Stimulated activated CD4-positive, alpha-beta T cell treated with anti-CD3 and anti-CD28 coated beads, TNF-alpha, amount 100 ng/mL, for 1 hour (primary cell): ENCODE measurements around the gene PPFIBP2.

Source experiments
- DNase-seq, 3 donors: peaks; one replicate each; pipeline ENCODE4 v3.0.0-alpha.2; 2020; ENCODE audit warnings: low read depth in 3 of 3, low spot score in 1 of 3

PPFIBP2 gene

DNA sequence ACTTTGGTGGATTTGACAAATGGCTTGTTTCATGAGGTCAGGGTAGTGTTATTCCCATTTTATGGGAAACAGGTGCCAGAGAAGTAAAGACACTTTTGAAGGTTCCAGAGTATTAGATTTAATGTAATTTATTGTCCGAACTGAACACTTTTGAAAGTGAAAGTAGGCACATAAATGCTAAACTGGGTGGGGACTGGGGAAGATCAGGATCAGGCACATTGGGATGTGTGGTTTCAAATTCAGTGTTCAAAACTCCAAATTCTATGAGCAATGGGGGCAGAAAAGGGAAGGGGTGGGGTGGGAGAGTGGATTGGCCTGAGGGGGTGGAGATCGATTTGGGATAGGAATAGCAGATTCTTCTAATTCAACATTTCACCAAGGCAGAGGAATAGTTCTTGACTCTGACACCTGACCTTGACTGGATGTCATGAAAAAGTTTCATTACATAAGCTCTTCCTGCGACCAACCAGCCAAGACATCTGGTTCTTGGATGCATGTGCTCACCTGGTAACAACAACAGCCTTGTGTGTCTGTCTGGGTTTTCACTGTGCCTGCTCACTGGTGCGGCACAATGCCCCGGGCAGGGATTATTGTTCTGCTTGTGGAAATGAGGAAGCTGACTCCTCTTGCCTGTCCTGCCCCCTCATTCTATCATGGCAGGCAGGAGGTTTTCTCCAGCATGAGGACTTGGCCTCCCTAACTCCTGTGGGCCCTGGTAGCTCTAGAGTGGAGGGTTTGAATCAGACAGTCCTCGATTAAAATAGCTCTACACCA is 10.8 kb downstream of the PPFIBP2 start:
- no peak for DNase-seq

GRCh38 chr11:7525424-7525823 is 11.6 kb downstream of the PPFIBP2 start:
- DNase-seq: no peak

DNA sequence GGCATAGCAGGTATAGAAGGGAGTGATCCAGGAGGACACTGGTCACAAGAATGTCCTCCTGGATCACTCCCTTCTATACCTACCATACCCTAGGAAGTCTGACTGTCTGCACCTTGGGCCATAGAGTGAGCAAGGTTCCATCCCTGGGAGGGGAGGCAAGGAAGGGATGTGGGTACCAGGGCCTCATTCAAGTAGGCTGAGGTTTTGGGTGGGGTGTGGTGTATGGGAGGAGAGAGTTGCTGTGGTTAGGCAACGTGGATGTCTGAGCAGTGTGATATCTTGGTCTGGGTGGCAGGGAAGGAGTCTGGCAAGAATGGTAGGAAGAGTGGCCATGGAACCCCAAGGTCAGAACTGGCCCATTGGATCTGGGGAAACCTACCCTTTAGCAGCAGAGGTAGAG is 13.2 kb downstream of the PPFIBP2 start:
- DNase-seq: no peak

- DNase-seq: no peak
Observed at GRCh38 chr11:7528514-7529049, 14.8 kb downstream of the PPFIBP2 start.

DNA sequence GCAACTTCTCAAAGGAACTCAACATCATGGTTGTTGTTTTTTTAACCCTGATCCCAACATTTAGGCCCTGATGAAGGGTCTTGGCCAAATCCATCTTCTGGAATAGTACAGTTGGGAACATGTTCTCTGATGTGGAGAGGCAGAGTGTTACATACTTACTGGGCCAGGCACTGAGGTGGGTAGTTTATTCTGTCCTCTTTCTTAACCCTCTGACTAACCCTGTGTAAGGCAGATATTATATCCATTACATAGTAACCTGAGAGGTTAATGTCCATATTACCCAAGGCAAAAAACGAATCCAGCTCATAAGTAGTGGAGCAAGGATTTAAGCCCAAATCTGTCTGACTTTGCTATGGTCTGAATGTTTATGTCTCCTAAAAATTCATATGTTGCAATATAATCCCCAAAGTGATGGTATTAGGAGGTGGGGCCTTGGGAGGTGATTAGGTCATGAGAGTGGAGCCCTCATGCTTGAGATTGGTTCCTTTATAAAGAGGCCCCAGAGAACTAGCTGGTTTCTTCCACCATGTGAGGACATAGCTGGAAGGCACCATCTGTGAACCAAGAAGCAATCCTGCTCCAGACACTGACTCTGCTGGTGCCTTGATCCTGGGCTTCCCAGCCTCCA is 16.3 kb downstream of the PPFIBP2 start:
- no peak for DNase-seq

GRCh38 chr11:7531011-7531410 is 17.2 kb downstream of the PPFIBP2 start:
- no peak for DNase-seq

DNA sequence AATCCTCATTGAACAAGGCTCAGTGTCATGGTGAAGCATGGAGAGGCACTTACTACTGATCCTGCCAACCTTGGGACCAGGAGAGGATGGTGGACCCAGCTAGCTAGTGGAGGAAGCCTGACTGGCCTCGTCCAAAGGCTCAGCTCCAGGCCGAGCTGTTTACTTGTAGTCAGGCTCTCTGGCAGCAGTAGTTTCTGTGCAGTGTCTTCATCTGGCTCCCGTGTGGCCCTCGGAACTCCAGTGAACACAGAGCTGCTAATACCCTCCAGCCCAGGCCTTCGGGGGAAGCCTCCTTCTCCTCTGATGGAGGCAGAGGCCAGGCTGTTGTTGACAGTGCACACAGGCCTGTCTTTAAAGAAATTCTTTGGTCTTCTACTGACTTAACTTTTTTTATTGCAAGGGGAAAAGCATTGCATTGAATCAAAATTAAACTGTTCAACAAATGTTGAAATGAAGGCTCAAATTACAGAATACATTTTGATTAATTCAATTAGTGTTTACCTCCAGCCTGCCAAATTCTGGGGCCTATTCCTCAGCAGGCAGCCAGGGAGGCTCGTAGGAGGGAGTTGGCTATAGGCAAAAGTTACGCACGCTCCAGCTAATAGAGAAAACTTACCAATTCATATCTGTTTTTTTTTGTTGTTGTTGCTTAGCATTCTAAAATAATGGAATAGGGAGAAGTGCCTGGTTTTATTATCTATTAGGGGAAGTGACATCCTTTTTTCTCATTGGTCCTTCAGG is 18.8 kb downstream of the PPFIBP2 start:
- no peak for DNase-seq

DNA sequence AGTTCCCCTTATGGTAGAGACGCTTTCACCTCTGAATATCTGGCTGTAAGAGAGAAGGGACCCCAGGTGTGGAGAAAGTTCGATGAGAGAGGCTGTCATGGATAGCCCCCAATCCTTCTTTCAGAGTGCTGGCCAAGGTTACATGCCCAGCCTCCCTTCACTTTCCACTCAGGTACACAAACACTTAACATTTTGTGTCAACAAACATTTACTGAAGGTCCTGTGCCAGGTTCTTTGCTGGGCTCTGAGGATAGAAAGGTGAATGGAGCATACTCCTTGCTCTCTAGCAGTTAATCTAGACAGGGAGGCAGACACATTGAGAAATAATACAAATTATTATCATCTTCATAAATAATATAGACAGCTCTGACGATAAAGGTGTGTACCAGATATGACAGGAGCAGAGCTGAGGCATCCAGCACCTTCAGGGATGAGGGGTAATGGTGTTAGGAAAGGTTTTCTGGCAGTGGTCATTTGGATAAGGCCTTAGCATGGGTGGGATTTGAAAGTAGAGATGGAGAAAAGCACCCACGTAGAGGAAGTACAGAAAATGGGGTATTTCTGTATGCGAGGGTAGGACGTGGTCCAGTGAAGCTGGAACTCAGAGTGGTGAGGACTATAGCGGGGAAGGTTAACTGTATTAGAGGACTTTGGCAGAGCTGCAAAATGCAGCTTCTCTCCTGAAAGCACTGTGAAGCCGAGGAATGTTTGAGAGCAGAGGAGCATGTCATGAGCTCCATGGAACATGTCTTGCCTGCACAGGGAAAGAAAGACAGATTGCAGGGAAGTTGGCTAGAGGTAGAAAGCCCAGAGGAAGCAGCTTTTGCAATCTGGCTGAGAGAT is 19.6 kb downstream of the PPFIBP2 start:
- no peak for DNase-seq

GRCh38 chr11:7534042-7534378 is 20.2 kb downstream of the PPFIBP2 start:
- DNase-seq: no peak

GRCh38 chr11:7536100-7536499 is 22.3 kb downstream of the PPFIBP2 start:
- DNase-seq: no peak

- no peak for DNase-seq
Observed at GRCh38 chr11:7537265-7537664, 23.5 kb downstream of the PPFIBP2 start.

GRCh38 chr11:7538031-7538430 is 24.2 kb downstream of the PPFIBP2 start:
- no peak for DNase-seq

- no peak for DNase-seq
Observed at GRCh38 chr11:7538466-7539454, 25.0 kb downstream of the PPFIBP2 start.

DNA sequence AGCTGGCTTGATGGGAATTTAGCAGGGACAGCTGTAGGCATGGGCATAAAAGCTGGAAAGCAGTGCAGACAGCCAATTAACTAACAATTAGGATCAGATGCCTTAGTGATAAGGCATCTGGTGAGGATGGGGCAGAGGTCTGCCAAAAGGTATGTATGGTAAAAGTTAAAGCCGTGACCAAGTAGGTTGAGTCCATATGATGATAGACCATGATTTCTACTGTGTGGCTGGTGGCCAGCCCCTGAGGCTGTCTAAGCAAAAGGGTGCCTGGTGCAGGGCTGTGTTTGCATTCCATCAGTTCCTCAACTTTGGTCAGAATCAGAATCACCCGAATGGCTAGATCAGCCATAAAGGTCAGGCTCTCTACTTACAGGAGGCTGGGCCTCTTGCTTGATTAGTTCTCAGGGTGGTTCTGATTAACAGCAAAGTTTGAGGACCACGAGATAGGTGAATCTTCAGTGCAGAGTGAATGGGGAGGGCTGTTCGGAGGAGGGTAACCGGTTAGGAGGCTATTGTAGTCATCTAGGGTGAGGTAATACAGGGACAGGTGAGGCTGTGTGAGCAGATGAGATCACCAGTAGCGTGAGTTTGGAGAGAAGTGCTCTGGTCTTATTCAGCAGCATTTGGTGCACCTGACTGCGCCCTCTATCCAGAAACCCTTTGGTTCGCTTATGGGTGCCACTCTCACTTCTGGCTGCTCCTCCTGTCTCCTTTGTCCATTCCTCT is 27.2 kb downstream of the PPFIBP2 start:
- DNase-seq: no peak

- no peak for DNase-seq
Observed at GRCh38 chr11:7543302-7543701, 29.5 kb downstream of the PPFIBP2 start.

- DNase-seq: no peak
Observed at GRCh38 chr11:7544021-7544420, 30.2 kb downstream of the PPFIBP2 start.

DNA sequence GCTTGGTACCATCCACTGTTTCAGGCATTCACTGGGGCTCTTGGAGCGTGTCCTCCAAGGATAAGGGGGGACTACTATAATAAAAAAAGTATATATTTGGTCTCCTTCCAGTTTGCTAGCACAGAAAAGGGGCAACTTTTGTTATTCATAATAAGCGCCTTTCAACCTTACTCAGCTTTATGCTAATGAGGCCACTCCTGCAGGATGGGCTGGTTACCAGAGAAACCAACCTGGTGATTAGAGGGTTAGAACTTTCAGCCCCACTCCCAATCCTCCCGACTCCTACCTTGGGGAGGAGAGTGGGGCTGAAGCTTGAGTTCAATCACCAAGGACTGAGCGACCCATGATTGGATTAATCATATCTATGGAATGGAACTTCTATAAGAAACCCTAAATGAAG is 31.8 kb downstream of the PPFIBP2 start:
- no peak for DNase-seq

- no peak for DNase-seq
Observed at GRCh38 chr11:7546324-7546791, 32.6 kb downstream of the PPFIBP2 start.

GRCh38 chr11:7547687-7548086 is 33.9 kb downstream of the PPFIBP2 start:
- DNase-seq: no peak
